ENCODE results near the gene CNTN6. TPM values are rescaled to one million over a fixed set of nuclear protein-coding genes. Genes with fewer than 3 reads are reported as not detected.

The CNTN6 gene
- total and polyA plus RNA-seq, 2 of the 13 experiments (the other 11 are each of a cell fraction or from before 2014, with no cell fraction given) = not detected

DNA sequence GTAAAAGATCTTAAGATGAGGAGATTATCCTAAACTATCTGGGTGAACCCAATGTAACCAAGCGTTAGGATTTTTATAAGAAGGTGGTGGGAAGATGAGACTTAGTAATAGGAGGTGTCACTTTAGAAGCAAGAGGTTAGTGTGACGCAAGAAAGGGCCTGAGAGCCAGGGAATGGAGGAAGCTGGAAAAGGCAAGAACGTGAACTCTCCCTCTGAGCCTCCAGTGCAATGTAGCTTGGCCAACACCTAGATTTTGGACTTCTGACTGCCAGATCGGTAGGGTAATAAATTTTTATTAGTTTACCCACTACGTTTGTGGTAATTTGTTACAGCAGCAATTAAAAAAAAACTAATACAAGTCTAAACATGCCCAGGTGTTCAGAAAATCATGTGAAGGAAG lies 20.8 kb upstream of the CNTN6 start:
- H3K79me2 ChIP-seq (ENCODE audit: insufficient read depth, low read length) = no peaks in the 10 kb centered on the region
- TF ChIP-seq ZIK1 (CRISPR knock-in tag; IDR thresholded peaks at IDR 0.05; ENCODE audit: borderline replicate concordance, low read depth) (no peak), MIER2 (CRISPR knock-in tag; IDR thresholded peaks at IDR 0.05) (no peak), ZNF468 (CRISPR knock-in tag; IDR thresholded peaks at IDR 0.05) (no peak), CCDC6 (CRISPR knock-in tag; IDR thresholded peaks at IDR 0.05) (no peak), TP53 (CRISPR knock-in tag; conservative IDR thresholded peaks at IDR 0.05) (no peak), ZNF34 (CRISPR knock-in tag; IDR thresholded peaks at IDR 0.05; ENCODE audit: borderline replicate concordance) (no peak)
- TF ChIP-seq, protein P1, sequence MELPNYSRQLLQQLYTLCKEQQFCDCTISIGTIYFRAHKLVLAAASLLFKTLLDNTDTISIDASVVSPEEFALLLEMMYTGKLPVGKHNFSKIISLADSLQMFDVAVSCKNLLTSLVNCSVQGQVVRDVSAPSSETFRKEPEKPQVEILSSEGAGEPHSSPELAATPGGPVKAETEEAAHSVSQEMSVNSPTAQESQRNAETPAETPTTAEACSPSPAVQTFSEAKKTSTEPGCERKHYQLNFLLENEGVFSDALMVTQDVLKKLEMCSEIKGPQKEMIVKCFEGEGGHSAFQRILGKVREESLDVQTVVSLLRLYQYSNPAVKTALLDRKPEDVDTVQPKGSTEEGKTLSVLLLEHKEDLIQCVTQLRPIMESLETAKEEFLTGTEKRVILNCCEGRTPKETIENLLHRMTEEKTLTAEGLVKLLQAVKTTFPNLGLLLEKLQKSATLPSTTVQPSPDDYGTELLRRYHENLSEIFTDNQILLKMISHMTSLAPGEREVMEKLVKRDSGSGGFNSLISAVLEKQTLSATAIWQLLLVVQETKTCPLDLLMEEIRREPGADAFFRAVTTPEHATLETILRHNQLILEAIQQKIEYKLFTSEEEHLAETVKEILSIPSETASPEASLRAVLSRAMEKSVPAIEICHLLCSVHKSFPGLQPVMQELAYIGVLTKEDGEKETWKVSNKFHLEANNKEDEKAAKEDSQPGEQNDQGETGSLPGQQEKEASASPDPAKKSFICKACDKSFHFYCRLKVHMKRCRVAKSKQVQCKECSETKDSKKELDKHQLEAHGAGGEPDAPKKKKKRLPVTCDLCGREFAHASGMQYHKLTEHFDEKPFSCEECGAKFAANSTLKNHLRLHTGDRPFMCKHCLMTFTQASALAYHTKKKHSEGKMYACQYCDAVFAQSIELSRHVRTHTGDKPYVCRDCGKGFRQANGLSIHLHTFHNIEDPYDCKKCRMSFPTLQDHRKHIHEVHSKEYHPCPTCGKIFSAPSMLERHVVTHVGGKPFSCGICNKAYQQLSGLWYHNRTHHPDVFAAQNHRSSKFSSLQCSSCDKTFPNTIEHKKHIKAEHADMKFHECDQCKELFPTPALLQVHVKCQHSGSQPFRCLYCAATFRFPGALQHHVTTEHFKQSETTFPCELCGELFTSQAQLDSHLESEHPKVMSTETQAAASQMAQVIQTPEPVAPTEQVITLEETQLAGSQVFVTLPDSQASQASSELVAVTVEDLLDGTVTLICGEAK (IDR thresholded peaks at IDR 0.05) = no peak
- TF ChIP-seq, protein P1 (CRISPR knock-in tag; IDR thresholded peaks at IDR 0.05) = no peak
- TF ChIP-seq, protein P2, sequence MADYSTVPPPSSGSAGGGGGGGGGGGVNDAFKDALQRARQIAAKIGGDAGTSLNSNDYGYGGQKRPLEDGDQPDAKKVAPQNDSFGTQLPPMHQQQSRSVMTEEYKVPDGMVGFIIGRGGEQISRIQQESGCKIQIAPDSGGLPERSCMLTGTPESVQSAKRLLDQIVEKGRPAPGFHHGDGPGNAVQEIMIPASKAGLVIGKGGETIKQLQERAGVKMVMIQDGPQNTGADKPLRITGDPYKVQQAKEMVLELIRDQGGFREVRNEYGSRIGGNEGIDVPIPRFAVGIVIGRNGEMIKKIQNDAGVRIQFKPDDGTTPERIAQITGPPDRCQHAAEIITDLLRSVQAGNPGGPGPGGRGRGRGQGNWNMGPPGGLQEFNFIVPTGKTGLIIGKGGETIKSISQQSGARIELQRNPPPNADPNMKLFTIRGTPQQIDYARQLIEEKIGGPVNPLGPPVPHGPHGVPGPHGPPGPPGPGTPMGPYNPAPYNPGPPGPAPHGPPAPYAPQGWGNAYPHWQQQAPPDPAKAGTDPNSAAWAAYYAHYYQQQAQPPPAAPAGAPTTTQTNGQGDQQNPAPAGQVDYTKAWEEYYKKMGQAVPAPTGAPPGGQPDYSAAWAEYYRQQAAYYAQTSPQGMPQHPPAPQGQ (CRISPR knock-in tag; IDR thresholded peaks at IDR 0.05; ENCODE audit: borderline replicate concordance) = no peak
- TF ChIP-seq, protein P3, sequence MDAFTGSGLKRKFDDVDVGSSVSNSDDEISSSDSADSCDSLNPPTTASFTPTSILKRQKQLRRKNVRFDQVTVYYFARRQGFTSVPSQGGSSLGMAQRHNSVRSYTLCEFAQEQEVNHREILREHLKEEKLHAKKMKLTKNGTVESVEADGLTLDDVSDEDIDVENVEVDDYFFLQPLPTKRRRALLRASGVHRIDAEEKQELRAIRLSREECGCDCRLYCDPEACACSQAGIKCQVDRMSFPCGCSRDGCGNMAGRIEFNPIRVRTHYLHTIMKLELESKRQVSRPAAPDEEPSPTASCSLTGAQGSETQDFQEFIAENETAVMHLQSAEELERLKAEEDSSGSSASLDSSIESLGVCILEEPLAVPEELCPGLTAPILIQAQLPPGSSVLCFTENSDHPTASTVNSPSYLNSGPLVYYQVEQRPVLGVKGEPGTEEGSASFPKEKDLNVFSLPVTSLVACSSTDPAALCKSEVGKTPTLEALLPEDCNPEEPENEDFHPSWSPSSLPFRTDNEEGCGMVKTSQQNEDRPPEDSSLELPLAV (CRISPR knock-in tag; conservative IDR thresholded peaks at IDR 0.05; ENCODE audit: low read depth) = no peak
- ChIA-PET POLR2A (no interaction called here), CTCF (ENCODE audit: low intra/inter-chr PET ratio, low total read pairs) (no interaction called here)
- no peaks in the 10 kb centered on the region for H3K4me1 ChIP-seq (ENCODE audit: insufficient read depth, low read length)
- in situ Hi-C loops (cut with HindIII; ENCODE audit: extremely low pct_ligation_motif_present, low pct_unique_long_range_greater_than_20kb) (no loop called here), intact Hi-C loops (cut with micrococcal nuclease; ENCODE audit: unreplicated experiment) (no loop called here)
- no peaks in the 10 kb centered on the region for H3K36me3 ChIP-seq (replicated peaks in 1 of 2; ENCODE audit: control insufficient read depth in 1 of 2, insufficient read depth in 2 of 2, low read length in 2 of 2)
- no peak overlapping the region for H3K9ac ChIP-seq (ENCODE audit: insufficient read depth, low read depth, low read length)
- no peaks in the 10 kb centered on the region for H4K20me1 ChIP-seq (ENCODE audit: insufficient read depth, low read length)
- H3K4me3 ChIP-seq (replicated peaks in 1 of 3; ENCODE audit: insufficient read depth in 1 of 3, low read depth in 2 of 3, low read length in 3 of 3) = no peak overlapping the region
- no TSS peak for BruUV-seq (replicated peaks)
- H3K4me2 ChIP-seq (ENCODE audit: low read depth, low read length) = no peak overlapping the region
- DNase-seq (ENCODE audit: low spot score) (no peak), ATAC-seq (no peak), FAIRE-seq (no peak)
- WGBS (ENCODE audit: low lambda C conversion rate) = 16% methylated on average over 5 of the region's 5 CpGs
- H3K27ac ChIP-seq (ENCODE audit: extremely low read length, insufficient read depth, low read length) = no peak overlapping the region
- H3K27me3 ChIP-seq (ENCODE audit: control insufficient read depth in 1 of 2, insufficient read depth in 2 of 2, low read length in 2 of 2) = no peaks in the 10 kb centered on the region
- peaks cover 83% of the 10 kb centered on the region for H3K9me3 ChIP-seq (ENCODE audit: low read length)
- no peak overlapping the region for H2AFZ ChIP-seq (ENCODE audit: low read length)
